Fibroblast of villous mesenchyme (primary cell): ENCODE measurements around the gene GRIK2. TPM values are rescaled to one million over a fixed set of nuclear protein-coding genes. Genes with fewer than 3 reads are reported as not detected.

ENCODE experiments used
- DNase-seq: peaks from one replicate; pipeline ENCODE4 v3.0.0-alpha.2; 2010; ENCODE audit warnings: low read depth
- H3K4me3 ChIP-seq: 2 replicates; pipeline ENCODE4 v1.5.1; 2011; ENCODE audit warnings: low read depth, mild to moderate bottlenecking, low read length
- CTCF ChIP-seq: IDR thresholded peaks from 2 replicates; pipeline ENCODE4 v1.5.1; 2012; ENCODE audit warnings: low read depth, mild to moderate bottlenecking, low read length; ENCODE audit not compliant: insufficient read depth
- total RNA-seq: library from RNA; depleted of rRNA; stranded (reverse); fragments of >200 nt; gene quantifications from 2 replicates; pipeline ENCODE4 v1.2.3, GENCODE V29; 2012

GRIK2 gene
- total RNA-seq, 1 donor = 15.1 TPM

- DNase-seq = no peak
- no peak for TF ChIP-seq CTCF
Measured at GRCh38 chr6:101477436-101477835, 83.9 kb downstream of the GRIK2 start.

GRCh38 chr6:101478891-101479290 lies 85.4 kb downstream of the GRIK2 start:
- no peak overlapping the region for H3K4me3 ChIP-seq
- no peak for TF ChIP-seq CTCF
- DNase-seq = no peak

More at GRCh38 chr6:101477436-101477835, 83.9 kb downstream of the GRIK2 start:
- H3K4me3 ChIP-seq = no peak overlapping the region

GRCh38 chr6:101482606-101483005 lies 89.1 kb downstream of the GRIK2 start:
- DNase-seq = no peak
- no peak overlapping the region for H3K4me3 ChIP-seq
- TF ChIP-seq CTCF = no peak

- no peak for TF ChIP-seq CTCF
- no peak for DNase-seq
- H3K4me3 ChIP-seq = no peak overlapping the region
Measured at GRCh38 chr6:101484781-101485180, 91.3 kb downstream of the GRIK2 start.

- no peak overlapping the region for H3K4me3 ChIP-seq
- DNase-seq = no peak
- no peak for TF ChIP-seq CTCF
Measured at GRCh38 chr6:101486124-101486523, 92.6 kb downstream of the GRIK2 start.

- TF ChIP-seq CTCF = no peak
- H3K4me3 ChIP-seq = no peak overlapping the region
- no peak for DNase-seq
Measured at GRCh38 chr6:101486726-101487125, 93.2 kb downstream of the GRIK2 start.

GRCh38 chr6:101489456-101489855 lies 95.9 kb downstream of the GRIK2 start:
- H3K4me3 ChIP-seq = no peak overlapping the region
- no peak for DNase-seq
- no peak for TF ChIP-seq CTCF
